Neural progenitor cell (in vitro differentiated cells): ENCODE data around the gene SMAD7. TPM values are rescaled to one million over a fixed set of nuclear protein-coding genes. Genes with fewer than 3 reads are reported as not detected.
A peak's percentile ranks its signal among the peaks of the same experiment; 100 is the strongest.

ENCODE experiments used
- DNase-seq: peaks from one replicate; pipeline ENCODE4 v3.0.0-alpha.2; 2016; ENCODE audit warnings: low spot score
- H2AFZ ChIP-seq: fragments of 200-600 bp; sonication (generic); replicated peaks from 2 replicates; pipeline ENCODE4 v1.6.1; 2016; ENCODE audit warnings: antibody characterized with exemption
- H3F3A ChIP-seq: fragments of 200-600 bp; sonication (generic); 2 replicates; pipeline ENCODE4 v1.6.1; 2016; ENCODE audit warnings: antibody characterized with exemption, low read depth
- H3K27ac ChIP-seq: fragments of 200-600 bp; sonication (generic); 2 replicates; pipeline ENCODE4 v1.5.1; 2016; ENCODE audit warnings: mild to moderate bottlenecking
- H3K27me3 ChIP-seq: fragments of 200-600 bp; sonication (generic); 2 replicates; pipeline ENCODE4 v1.6.1; 2016; ENCODE audit warnings: mild to moderate bottlenecking, moderate library complexity
- H3K36me3 ChIP-seq: fragments of 200-600 bp; sonication (generic); 2 replicates; pipeline ENCODE4 v1.5.1; 2016
- H3K4me1 ChIP-seq: fragments of 200-600 bp; sonication (generic); 2 replicates; pipeline ENCODE4 v1.6.1; 2016; ENCODE audit warnings: mixed run types
- H3K4me2 ChIP-seq: fragments of 200-600 bp; sonication (generic); 2 replicates; pipeline ENCODE4 v1.6.1; 2016
- H3K4me3 ChIP-seq: fragments of 200-600 bp; sonication (generic); 2 replicates; pipeline ENCODE4 v1.5.1; 2016
- H3K79me2 ChIP-seq: fragments of 200-600 bp; sonication (generic); 2 replicates; pipeline ENCODE4 v1.6.1; 2016; ENCODE audit warnings: low read depth
- H3K9ac ChIP-seq: fragments of 200-600 bp; sonication (generic); 2 replicates; pipeline ENCODE4 v1.6.1; 2016
- H3K9me3 ChIP-seq: fragments of 200-600 bp; sonication (generic); 2 replicates; pipeline ENCODE4 v1.5.1; 2016; ENCODE audit warnings: low read depth
- H4K20me1 ChIP-seq: fragments of 200-600 bp; sonication (generic); 2 replicates; pipeline ENCODE4 v1.6.1; 2016; ENCODE audit warnings: low read depth
- H3K27ac Mint-ChIP-seq: 3 replicates; pipeline ENCODE4 v1.8.0; 2021; ENCODE audit warnings: mixed read lengths
- H3K27me3 Mint-ChIP-seq: 2 replicates; pipeline ENCODE4 v1.8.0; 2022; ENCODE audit warnings: low read depth, mild to moderate bottlenecking, inconsistent platforms, moderate library complexity, mixed read lengths; ENCODE audit not compliant: insufficient read depth
- H3K36me3 Mint-ChIP-seq: 3 replicates; pipeline ENCODE4 v1.8.0; 2021; ENCODE audit warnings: mixed read lengths
- H3K4me1 Mint-ChIP-seq: 3 replicates; pipeline ENCODE4 v1.8.0; 2021; ENCODE audit warnings: mixed read lengths
- H3K4me3 Mint-ChIP-seq: 3 replicates; pipeline ENCODE4 v1.8.0; 2021; ENCODE audit warnings: mild to moderate bottlenecking, moderate library complexity, mixed read lengths
- H3K9me3 Mint-ChIP-seq: 3 replicates; pipeline ENCODE4 v1.8.0; 2020; ENCODE audit warnings: mixed read lengths
- CTCF ChIP-seq: fragments of 200-600 bp; sonication (generic); IDR thresholded peaks from 2 replicates; pipeline ENCODE4 v1.5.1; 2017; ENCODE audit warnings: antibody characterized with exemption, mild to moderate bottlenecking
- EZH2 ChIP-seq: fragments of 200-600 bp; sonication (generic); IDR thresholded peaks from 2 replicates; pipeline ENCODE4 v1.6.1; 2017; ENCODE audit warnings: antibody characterized with exemption, mild to moderate bottlenecking, moderate library complexity
- EZH2phosphoT487 ChIP-seq: fragments of 200-600 bp; sonication (generic); IDR thresholded peaks from 2 replicates; pipeline ENCODE4 v1.6.1; 2017; ENCODE audit warnings: antibody characterized with exemption
- total RNA-seq: library from RNA; depleted of rRNA; stranded (reverse); fragments of >200 nt; gene quantifications from 2 replicates; pipeline ENCODE4 v1.2.3, GENCODE V29; 2015; ENCODE audit warnings: low replicate concordance

The SMAD7 gene
- total RNA-seq, 1 donor from 2014 or later, result 1.1 TPM

DNA sequence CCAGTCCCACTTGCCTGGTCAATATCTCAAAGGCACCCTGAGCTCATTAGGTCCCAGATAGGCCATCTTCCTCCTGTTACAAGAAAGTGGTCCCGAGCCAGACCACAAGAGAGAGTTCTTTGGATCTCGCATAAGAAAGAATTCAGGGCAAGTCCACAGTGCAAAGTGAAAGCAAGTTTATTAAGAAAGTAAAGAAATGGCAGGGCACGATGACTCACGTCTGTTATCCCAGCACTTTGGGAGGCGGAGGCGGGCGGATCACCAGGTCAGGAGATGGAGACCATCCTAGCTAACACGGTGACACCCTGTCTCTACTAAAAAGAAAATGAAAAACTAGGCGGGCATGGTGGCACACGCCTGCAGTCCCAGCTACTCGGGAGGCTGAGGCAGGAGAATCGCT is 10.8 kb upstream of the SMAD7 start:
- Histone ChIP-seq H3F3A (peaks cover 23% of the 10 kb centered on the region), H3K79me2 (no peaks in the 10 kb centered on the region), H3K27ac (no peak overlapping the region), H3K4me3 (no peak overlapping the region), H3K36me3 (no peaks in the 10 kb centered on the region), H3K4me2 (no peak overlapping the region), H3K27me3 (peaks cover 49% of the 10 kb centered on the region), H3K4me1 (peaks cover 18% of the 10 kb centered on the region), H4K20me1 (no peaks in the 10 kb centered on the region), H3K9ac (no peak overlapping the region), H3K9me3 (no peaks in the 10 kb centered on the region), H2AFZ (no peak overlapping the region)
- Mint-ChIP-seq H3K36me3 (no peaks in the 10 kb centered on the region), H3K27ac (peak overlapping the region; percentile 62), H3K9me3 (peaks cover 2% of the 10 kb centered on the region), H3K4me1 (peaks cover 53% of the 10 kb centered on the region), H3K4me3 (no peak overlapping the region), H3K27me3 (peaks cover 22% of the 10 kb centered on the region)
- no peak for DNase-seq
- TF ChIP-seq EZH2phosphoT487, result no peak
- TF ChIP-seq CTCF, result no peak
- TF ChIP-seq EZH2, result no peak

- H3K4me1 ChIP-seq, result peaks cover 25% of the 10 kb centered on the region
Observed at GRCh38 chr18:48959921-48960920, 9.5 kb upstream of the SMAD7 start.

DNA sequence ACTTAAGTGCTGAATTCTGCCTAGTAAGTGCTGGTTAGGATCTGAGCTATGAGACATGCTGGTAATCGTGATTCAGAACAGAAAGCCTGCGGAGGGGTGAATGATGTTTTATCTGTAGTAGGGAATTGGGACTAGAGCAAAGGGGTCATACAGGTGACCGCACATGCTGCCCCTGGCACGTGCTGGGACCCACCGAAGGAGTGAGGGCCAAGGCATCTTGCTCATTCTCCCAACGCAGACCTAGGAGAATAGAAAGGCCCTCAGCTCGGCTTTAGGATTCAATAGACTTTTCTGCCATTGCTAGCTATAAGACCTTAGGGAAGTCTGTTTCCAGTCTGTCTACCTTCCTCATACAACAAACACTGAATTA is 8.8 kb upstream of the SMAD7 start:
- no peak for DNase-seq
- peaks cover 25% of the 10 kb centered on the region for H3K4me1 ChIP-seq
- Mint-ChIP-seq H3K27ac (peak overlapping the region; percentile 11), H3K27me3 (peaks cover 16% of the 10 kb centered on the region), H3K36me3 (no peaks in the 10 kb centered on the region), H3K9me3 (no peaks in the 10 kb centered on the region), H3K4me3 (peak overlapping the region; percentile 60), H3K4me1 (peaks cover 70% of the 10 kb centered on the region)
- H2AFZ ChIP-seq, result no peak overlapping the region
- no peaks in the 10 kb centered on the region for H4K20me1 ChIP-seq
- no peak overlapping the region for H3K9ac ChIP-seq
- no peak overlapping the region for H3K27ac ChIP-seq
- H3K79me2 ChIP-seq, result no peaks in the 10 kb centered on the region
- peaks cover 64% of the 10 kb centered on the region for H3K27me3 ChIP-seq
- TF ChIP-seq EZH2phosphoT487 (no peak), EZH2 (no peak), CTCF (no peak)
- no peaks in the 10 kb centered on the region for H3K9me3 ChIP-seq
- no peaks in the 10 kb centered on the region for H3K36me3 ChIP-seq
- H3K4me3 ChIP-seq, result no peak overlapping the region
- peak overlapping the region; percentile 55 for H3K4me2 ChIP-seq
- peaks cover 39% of the 10 kb centered on the region for H3F3A ChIP-seq

More at GRCh38 chr18:48959921-48960920, 9.5 kb upstream of the SMAD7 start:
- Histone ChIP-seq H3K9ac (no peak overlapping the region), H3K27ac (no peak overlapping the region), H4K20me1 (no peaks in the 10 kb centered on the region), H3K36me3 (no peaks in the 10 kb centered on the region), H3K4me2 (peak overlapping the region; percentile 55), H2AFZ (no peak overlapping the region), H3K9me3 (no peaks in the 10 kb centered on the region), H3K79me2 (no peaks in the 10 kb centered on the region), H3K27me3 (peaks cover 57% of the 10 kb centered on the region), H3F3A (peaks cover 36% of the 10 kb centered on the region), H3K4me3 (no peak overlapping the region)
- Mint-ChIP-seq H3K9me3 (no peaks in the 10 kb centered on the region), H3K36me3 (no peaks in the 10 kb centered on the region), H3K4me3 (peak overlapping the region; percentile 60), H3K4me1 (peaks cover 66% of the 10 kb centered on the region), H3K27ac (peak overlapping the region; percentile 64), H3K27me3 (peaks cover 16% of the 10 kb centered on the region)
- no peak for TF ChIP-seq CTCF
- peak; percentile 78 for DNase-seq
